HG03558 (cell line): ENCODE results near the gene CLDN24.
"Not testable (repeated sequence)": the region's sequence is repeated elsewhere in the genome, so short reads cannot be mapped to it uniquely, and the experiment has no call there.

ENCODE experiments used
- ATAC-seq: cut with Tn5 transposase; IDR thresholded peaks from one replicate; pipeline ENCODE4 v1.9.1; 2021; ENCODE audit warnings: moderate number of reproducible peaks; ENCODE audit not compliant: unreplicated experiment; ENCODE audit errors: extremely low read depth

Gene CLDN24

DNA sequence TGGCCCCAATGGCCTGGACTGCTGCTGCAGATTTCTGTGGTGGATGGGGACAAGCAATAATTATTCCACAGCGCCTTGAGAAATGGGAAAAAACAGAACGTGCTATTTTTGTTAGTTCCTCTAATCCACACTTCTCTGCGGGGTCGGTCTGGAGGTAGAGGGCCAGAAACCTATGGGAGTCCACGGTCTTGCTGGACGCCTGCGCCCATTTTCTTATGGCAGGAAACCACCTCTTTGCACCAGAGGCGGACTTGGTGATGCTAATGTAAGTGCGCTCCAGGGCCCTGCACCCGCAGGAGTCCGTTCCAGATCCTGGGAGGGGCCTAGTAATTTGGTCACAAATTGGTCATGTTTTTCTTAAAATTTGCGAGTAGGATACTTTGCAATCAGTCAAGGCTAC, 25.9 kb upstream of the CLDN24 start:
- no peak for ATAC-seq

DNA sequence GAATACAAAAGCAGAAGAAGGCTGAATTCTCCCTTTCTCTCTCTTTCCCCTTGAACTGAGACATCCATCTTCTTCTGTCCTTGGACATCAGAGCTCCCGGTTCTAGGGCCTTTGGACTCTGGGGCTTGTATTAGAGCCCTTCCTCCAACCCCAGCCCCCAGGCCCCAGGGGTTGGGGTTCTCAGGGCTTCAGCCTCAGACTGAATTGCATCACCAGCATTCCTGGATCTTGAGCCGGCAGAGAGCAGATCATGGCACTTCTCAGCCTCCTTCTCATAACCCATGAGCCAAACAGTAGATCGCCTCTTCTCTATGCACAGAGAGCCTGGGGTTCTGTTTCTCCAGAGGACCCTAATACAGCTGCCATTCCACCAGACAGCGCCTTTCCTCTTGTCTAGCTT, 25.3 kb upstream of the CLDN24 start:
- ATAC-seq = no peak

DNA sequence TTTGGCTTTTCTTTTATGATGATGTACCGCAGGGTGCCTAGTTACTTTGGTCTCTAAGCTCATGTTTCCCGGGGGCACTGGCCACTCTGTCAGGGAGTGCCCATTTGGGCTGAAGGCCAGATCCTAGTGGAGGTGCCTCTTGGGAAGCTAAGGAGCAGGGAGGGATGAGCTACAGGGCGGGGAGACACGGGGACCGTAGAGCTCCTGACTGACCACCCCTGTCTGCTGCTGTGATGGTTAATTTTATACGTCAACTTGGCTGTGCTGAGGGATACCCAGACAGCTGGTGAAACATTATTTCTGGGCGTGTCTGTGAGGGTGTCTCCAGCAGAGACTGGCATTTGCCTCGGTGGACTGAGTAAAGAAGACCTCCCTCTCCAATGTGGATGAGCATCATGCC, 24.9 kb upstream of the CLDN24 start:
- no peak for ATAC-seq

- no peak for ATAC-seq
Measured at GRCh38 chr4:183345261-183345660, 23.0 kb upstream of the CLDN24 start.

DNA sequence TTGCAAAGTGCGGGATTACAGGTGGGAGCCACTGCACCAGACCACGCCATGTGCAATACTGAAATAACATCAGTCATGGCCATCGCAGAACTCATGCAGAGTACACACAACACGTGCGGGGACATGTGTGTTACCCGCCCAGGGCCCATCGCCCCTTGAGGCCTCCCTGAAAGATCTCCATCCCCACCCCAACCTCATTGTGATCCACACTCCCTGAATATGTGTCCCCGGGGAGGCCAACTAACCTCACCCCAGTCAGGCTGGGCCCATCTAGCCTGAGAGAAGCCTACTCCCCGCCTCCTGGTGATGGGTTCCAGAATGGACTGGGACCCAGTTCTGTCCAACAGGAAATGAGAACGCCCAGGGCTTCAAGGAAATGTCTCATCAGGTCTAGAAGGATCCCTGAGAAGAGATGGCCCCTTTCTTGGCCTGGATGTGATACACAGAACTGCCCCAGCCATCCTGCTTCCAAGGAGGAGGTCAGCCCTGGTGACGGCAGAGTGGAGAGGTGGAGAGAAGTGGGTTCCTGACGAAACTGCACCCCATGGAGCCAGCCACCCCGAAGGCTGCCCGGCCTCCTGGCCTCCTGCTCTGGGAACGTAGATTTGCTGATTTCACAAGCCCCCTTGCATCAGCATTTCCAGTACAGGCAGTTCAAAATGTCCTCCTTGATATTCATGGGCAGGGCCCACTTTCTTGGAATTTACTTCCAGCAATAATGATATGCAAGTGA, 22.5 kb upstream of the CLDN24 start:
- ATAC-seq = no peak

DNA sequence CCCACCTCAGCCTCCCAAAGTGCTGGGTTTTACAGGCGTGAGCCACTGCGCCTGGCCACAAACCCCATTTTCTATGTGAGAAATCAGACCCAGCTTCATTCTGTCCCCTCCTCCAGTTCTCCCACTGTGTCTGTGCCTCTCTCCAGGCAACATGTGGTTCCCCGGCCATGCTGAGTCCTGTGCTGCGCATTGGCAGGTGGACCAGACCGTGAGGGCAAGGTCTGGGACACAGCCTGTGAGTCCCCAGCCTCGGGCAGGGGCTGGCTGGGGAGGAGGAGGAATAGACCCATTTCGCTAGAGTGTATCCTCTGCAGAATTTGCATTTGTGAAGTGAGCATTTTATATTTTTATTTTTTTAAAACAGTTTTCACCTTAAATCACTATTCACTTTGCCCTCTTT, 21.5 kb upstream of the CLDN24 start:
- no peak for ATAC-seq

DNA sequence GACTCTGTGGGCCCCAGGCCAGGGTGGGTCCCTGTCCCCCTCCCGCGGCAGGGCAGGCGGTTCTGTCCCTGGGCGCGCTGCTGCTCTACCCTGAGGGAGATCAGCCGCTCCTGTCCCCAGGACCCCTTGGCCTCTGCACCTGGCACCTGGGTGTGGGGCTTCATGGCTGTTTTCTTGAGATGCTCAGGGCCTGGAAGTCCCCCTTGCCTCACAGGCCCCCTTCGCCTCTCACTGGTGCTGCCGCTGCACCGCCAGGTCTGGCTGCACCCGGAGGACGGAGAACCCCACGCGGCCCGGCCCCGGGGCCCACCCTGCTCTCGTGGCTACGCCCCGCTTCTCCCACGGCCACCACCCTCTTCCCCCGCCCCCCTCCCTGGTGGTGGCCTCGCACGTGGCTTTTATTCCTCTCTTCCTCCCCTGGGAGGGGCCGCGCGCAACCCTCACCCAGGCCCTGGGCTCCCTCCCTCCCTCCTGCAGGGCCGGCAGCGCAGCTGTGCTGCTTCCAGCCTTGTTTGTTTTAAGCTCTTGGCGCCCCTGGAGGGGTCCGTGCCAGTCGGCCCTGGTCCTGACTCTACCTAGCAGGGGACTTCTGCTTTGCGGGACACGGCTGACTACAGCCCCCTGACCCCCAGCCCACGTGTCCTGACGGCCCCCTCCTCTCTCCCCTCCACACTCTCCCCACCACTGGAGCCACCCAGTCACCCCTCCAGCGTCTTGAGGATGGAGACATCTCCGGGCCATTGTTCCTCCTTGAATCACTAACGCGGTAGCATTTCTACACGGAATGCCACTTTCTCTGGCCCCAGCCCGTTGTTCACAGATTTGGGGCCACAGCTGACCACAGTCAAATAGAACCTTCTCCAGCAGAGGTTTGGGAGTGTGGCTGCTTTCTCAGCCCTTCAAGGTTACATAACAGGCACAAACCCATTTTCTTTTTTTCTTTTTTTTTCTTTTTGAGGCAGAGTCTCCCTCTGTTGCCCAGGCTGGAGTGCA, 20.6 kb upstream of the CLDN24 start:
- no peak for ATAC-seq

GRCh38 chr4:183337833-183338232, 15.6 kb upstream of the CLDN24 start:
- ATAC-seq = no peak

DNA sequence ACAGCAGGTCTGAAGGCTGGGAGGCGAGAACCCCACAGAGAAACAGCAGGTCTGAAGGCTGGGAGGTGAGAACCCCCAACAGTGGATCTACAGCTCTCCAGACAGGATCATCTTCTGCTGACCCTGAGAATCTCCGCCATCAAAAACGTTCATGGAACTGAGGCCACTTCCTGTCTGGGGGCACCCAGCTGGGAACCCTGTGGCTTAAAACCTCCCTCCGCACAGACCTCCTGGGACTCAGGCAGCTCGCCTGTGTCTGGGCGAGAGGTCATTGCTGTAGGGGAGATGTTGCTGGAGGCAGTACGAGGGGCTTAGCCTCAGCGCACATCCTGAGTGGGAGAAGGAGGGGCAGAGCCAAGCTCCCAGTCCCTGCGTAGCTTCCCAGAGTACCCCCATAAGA, 15.1 kb upstream of the CLDN24 start:
- no peak for ATAC-seq

DNA sequence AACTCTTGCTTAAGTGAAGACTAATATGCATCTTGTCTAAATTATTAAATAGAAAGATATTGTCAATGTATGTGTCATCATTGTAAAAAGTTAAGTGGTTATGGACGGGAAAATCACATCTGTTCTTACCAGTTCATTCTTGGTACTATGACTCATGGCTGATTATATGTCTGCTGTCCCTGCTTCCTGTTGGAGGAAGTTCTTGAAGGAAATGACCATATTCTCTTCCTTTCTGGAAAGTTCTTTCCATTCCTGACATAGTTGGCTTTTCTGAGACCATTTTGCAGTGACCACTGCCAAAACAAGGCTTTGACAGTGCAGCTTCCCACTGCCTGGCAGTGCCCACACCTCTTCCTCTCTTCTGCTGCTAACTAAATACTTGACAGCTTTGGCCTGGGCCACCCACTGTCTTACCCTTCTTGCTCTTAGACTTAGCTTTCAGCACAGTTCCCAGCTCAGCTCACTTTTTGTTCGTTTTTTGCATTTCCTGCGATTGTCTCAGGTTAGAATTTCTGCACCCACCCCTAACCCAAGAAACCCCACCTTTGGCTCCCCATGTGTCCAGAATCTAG, 13.2 kb upstream of the CLDN24 start:
- ATAC-seq = no peak

DNA sequence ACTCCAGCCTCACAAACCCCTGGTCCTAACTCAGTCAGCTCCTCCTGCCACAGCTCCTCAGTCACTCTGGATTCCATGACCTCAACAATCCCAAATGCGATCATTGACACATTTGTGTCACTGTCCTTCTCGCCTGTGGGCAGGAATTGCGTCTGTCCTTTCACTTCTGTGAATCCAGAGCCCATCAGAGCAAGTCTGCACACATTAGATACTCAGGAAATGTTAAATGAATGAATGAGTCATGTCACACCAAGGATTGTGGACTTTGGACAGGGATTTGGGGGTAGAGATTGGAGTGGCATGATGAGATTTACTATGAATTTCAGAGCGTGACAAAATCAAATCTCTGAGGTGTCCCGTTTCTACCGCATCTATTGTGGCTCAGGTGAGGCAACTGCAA, 11.8 kb upstream of the CLDN24 start:
- no peak for ATAC-seq

DNA sequence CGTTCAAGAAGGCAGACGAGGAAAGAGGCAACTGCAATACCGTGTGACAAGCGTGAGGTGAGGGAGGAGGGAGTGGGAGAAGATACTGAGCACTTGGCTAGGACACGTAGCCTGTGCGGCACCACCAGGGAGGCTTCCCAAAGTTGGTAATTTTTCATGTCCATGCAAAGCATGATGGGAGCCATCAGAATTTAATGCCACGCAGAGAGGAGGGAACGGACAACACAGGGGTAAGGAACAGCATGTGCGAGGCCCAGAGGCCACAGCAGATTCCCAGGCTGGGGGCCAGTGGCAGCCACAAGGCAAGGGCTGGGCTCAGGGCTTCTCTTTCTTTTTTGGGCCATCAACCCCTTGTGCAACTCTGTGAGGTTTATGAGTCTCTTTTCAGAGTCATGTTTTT, 11.0 kb upstream of the CLDN24 start:
- no peak for ATAC-seq

DNA sequence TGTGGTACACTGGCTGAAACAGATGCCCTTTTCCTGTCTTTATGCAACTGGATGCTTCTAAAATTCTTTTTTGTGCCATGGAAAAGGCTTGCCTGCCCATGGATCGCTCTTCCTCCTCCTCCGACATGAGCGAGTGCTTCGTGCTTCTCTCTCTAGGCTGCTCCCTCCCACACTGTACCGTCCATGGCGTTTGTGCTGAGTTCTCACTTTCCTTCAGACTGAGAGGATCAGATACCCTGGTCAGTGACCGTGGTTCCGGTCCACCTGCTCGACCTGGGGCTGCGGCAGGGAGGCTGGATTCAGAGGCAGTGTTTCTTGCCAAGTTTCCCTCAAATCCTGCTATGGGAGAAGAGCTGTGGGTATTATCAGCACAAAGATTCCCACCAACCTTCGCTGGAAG, 10.2 kb upstream of the CLDN24 start:
- ATAC-seq = no peak

- ATAC-seq = no peak
Measured at GRCh38 chr4:183330841-183331240, 8.6 kb upstream of the CLDN24 start.

GRCh38 chr4:183329954-183330742, 7.9 kb upstream of the CLDN24 start:
- ATAC-seq = no peak

GRCh38 chr4:183329244-183329643, 7.0 kb upstream of the CLDN24 start:
- ATAC-seq = no peak

GRCh38 chr4:183328832-183329231, 6.6 kb upstream of the CLDN24 start:
- ATAC-seq = no peak

DNA sequence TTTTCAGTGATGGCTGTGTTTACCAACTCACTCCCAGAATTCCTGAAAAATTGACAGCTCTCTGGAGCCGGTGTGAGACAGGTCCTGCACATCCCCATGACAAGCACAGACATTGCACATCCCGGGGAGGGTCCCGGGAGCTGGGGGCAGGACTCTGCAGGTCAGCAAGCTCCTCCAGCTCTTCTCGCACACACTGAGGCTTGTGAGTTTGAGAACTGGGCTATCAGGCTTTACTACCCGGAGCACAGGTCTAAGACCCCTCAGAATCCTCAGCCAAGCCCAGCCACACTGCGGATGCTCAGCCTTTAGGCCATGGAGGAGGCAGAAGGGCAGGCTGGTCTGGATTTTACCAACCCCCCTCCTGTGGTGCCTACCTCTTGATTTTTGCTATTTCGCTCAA, 5.6 kb upstream of the CLDN24 start:
- no peak for ATAC-seq

GRCh38 chr4:183326853-183327252, 4.6 kb upstream of the CLDN24 start:
- ATAC-seq = no peak

DNA sequence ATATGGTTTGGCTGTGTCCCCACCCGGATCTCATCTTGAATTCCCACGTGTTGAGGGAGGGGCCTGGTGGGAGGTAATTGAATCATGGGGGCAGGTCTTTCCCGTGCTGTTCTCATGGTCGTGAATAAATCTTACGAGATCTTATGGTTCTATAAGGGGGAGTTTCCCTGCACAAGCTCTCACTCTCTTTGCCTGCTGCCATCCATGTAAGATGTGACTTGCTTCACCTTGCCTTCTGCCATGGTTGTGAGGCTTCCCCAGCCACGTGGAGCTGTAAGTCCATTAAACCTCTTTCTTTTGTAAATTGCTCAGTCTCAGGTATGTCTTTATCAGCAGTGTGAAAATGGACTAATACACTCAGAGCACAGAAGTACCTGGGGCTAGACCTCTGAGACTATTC, 4.2 kb upstream of the CLDN24 start:
- not testable (repeated sequence) for ATAC-seq
